ENCODE data around the gene TARS2.
A peak's percentile ranks its signal among the peaks of the same experiment; 100 is the strongest.

Gene TARS2

GRCh38 chr1:150486966-150487762 is at the start of gene TARS2:
Gene TARS2, plus strand, starts transcription at chr1:150487419. Its CDS starts 32 bp downstream, at chr1:150487451.
- peak; percentile 98 to 99 for DNase-seq (ENCODE audit: low read depth in 2 of 2)

GRCh38 chr1:150441121-150441520 is 46.1 kb upstream of the TARS2 start:
- no peak for DNase-seq (ENCODE audit: low read depth in 2 of 2)

- no peak for DNase-seq (ENCODE audit: low read depth in 2 of 2)
Measured at GRCh38 chr1:150444232-150444631, 43.0 kb upstream of the TARS2 start.

- no peak for DNase-seq (ENCODE audit: low read depth in 2 of 2)
Measured at GRCh38 chr1:150456146-150456647, 31.0 kb upstream of the TARS2 start.

- no peak for DNase-seq (ENCODE audit: low read depth in 2 of 2)
Measured at GRCh38 chr1:150464422-150464826, 22.8 kb upstream of the TARS2 start.

- no peak for DNase-seq (ENCODE audit: low read depth in 2 of 2)
Measured at GRCh38 chr1:150466964-150467363, 20.3 kb upstream of the TARS2 start.

- no peak for DNase-seq (ENCODE audit: low read depth in 2 of 2)
Measured at GRCh38 chr1:150469291-150469690, 17.9 kb upstream of the TARS2 start.

GRCh38 chr1:150472601-150473200 is 14.5 kb upstream of the TARS2 start:
- no peak for DNase-seq (ENCODE audit: low read depth in 2 of 2)

GRCh38 chr1:150473659-150474058 is 13.6 kb upstream of the TARS2 start:
- DNase-seq (ENCODE audit: low read depth in 2 of 2) = no peak

- no peak for DNase-seq (ENCODE audit: low read depth in 2 of 2)
Measured at GRCh38 chr1:150474869-150475268, 12.3 kb upstream of the TARS2 start.

GRCh38 chr1:150476754-150477153 is 10.5 kb upstream of the TARS2 start:
- DNase-seq (ENCODE audit: low read depth in 2 of 2) = no peak

- no peak for DNase-seq (ENCODE audit: low read depth in 2 of 2)
Measured at GRCh38 chr1:150477320-150477719, 9.9 kb upstream of the TARS2 start.

GRCh38 chr1:150477733-150478132 is 9.5 kb upstream of the TARS2 start:
- no peak for DNase-seq (ENCODE audit: low read depth in 2 of 2)

GRCh38 chr1:150479370-150479769 is 7.8 kb upstream of the TARS2 start:
- no peak for DNase-seq (ENCODE audit: low read depth in 2 of 2)

- DNase-seq (ENCODE audit: low read depth in 2 of 2) = no peak
Measured at GRCh38 chr1:150479927-150480352, 7.3 kb upstream of the TARS2 start.

GRCh38 chr1:150484431-150484830 is 2.8 kb upstream of the TARS2 start:
- no peak for DNase-seq (ENCODE audit: low read depth in 2 of 2)

- no peak for DNase-seq (ENCODE audit: low read depth in 2 of 2)
Measured at GRCh38 chr1:150484861-150485260, 2.4 kb upstream of the TARS2 start.

GRCh38 chr1:150487763-150488115 is 520 bp downstream of the TARS2 start:
- DNase-seq (ENCODE audit: low read depth in 2 of 2) = no peak

GRCh38 chr1:150493175-150493574 is 6.0 kb downstream of the TARS2 start:
- DNase-seq (ENCODE audit: low read depth in 2 of 2) = no peak

GRCh38 chr1:150498342-150498741 is 11.1 kb downstream of the TARS2 start:
- DNase-seq (ENCODE audit: low read depth in 2 of 2) = no peak

- DNase-seq (ENCODE audit: low read depth in 2 of 2) = no peak
Measured at GRCh38 chr1:150505431-150505830, 18.2 kb downstream of the TARS2 start.

- DNase-seq (ENCODE audit: low read depth in 2 of 2) = peak in 1 of 2 experiments; percentile 55
Measured at GRCh38 chr1:150507912-150508864, 21.0 kb downstream of the TARS2 start, which contains the start of gene ECM1. Gene ECM1, plus strand, starts transcription at chr1:150508109. Its CDS starts 101 bp downstream, at chr1:150508210.

Data from fibroblast of skin of left quadriceps (primary cell).